GM23338 (cell line): ENCODE results near the gene HOXC4. TPM values are rescaled to one million over a fixed set of nuclear protein-coding genes. Genes with fewer than 3 reads are reported as not detected.

ENCODE experiments used
- ATAC-seq: fragments of 200-7000 bp; cut with Tn5 transposase; 3 replicates; pipeline ENCODE4 v1.9.1; 2020
- DNase-seq: peaks from one replicate; pipeline ENCODE4 v3.0.0-alpha.2; 2015; ENCODE audit warnings: low spot score
- H2AFZ ChIP-seq: fragments of 200-600 bp; sonication (generic); 2 replicates; pipeline ENCODE4 v1.8.0; 2016; ENCODE audit warnings: antibody characterized with exemption, mild to moderate bottlenecking, moderate library complexity
- H3F3A ChIP-seq: fragments of 200-600 bp; sonication (generic); replicated peaks from 2 replicates; pipeline ENCODE4 v1.8.0; 2017; ENCODE audit warnings: antibody characterized with exemption, mixed run types, low read depth
- H3K27ac ChIP-seq: fragments of 200-600 bp; sonication (generic); 2 replicates; pipeline ENCODE4 v1.6.1; 2016; ENCODE audit warnings: low read depth
- H3K27me3 ChIP-seq: fragments of 200-600 bp; sonication (generic); 2 replicates; pipeline ENCODE4 v1.8.0; 2016; ENCODE audit warnings: mild to moderate bottlenecking, mixed run types, moderate library complexity; ENCODE audit not compliant: insufficient read depth
- H3K36me3 ChIP-seq: fragments of 200-600 bp; sonication (generic); 2 replicates; pipeline ENCODE4 v1.8.0; 2016; ENCODE audit warnings: mild to moderate bottlenecking; ENCODE audit not compliant: insufficient read depth
- H3K4me1 ChIP-seq: fragments of 200-600 bp; sonication (generic); 2 replicates; pipeline ENCODE4 v1.8.0; 2016; ENCODE audit warnings: mild to moderate bottlenecking, moderate library complexity; ENCODE audit not compliant: insufficient read depth
- H3K4me2 ChIP-seq: fragments of 200-600 bp; sonication (generic); 2 replicates; pipeline ENCODE4 v1.7.1; 2017; ENCODE audit warnings: mixed run types
- H3K4me3 ChIP-seq: fragments of 200-600 bp; sonication (generic); 2 replicates; pipeline ENCODE4 v1.6.1; 2016; ENCODE audit warnings: mixed run types
- H3K79me2 ChIP-seq: fragments of 200-600 bp; sonication (generic); replicated peaks from 2 replicates; pipeline ENCODE4 v1.8.0; 2017; ENCODE audit warnings: mild to moderate bottlenecking; ENCODE audit not compliant: insufficient read depth
- H3K9me2 ChIP-seq: fragments of 200-600 bp; sonication (generic); 2 replicates; pipeline ENCODE4 v1.8.0; 2017; ENCODE audit not compliant: insufficient read depth
- H4K20me1 ChIP-seq: fragments of 200-600 bp; sonication (generic); replicated peaks from 2 replicates; pipeline ENCODE4 v1.8.0; 2017; ENCODE audit warnings: mild to moderate bottlenecking; ENCODE audit not compliant: insufficient read depth
- H3K27ac Mint-ChIP-seq: 2 replicates; pipeline ENCODE4 v1.8.0; 2020; ENCODE audit warnings: inconsistent platforms, mild to moderate bottlenecking, moderate library complexity, mixed read lengths
- H3K27me3 Mint-ChIP-seq: 3 replicates; pipeline ENCODE4 v1.8.0; 2022; ENCODE audit warnings: low read depth, mild to moderate bottlenecking, moderate library complexity, mixed read lengths, inconsistent platforms; ENCODE audit not compliant: insufficient read depth, poor library complexity
- H3K36me3 Mint-ChIP-seq: 3 replicates; pipeline ENCODE4 v1.8.0; 2021; ENCODE audit warnings: low read depth, mild to moderate bottlenecking, inconsistent platforms, moderate library complexity, mixed read lengths
- H3K4me1 Mint-ChIP-seq: 3 replicates; pipeline ENCODE4 v1.8.0; 2020; ENCODE audit warnings: mild to moderate bottlenecking, inconsistent platforms, mixed read lengths
- H3K4me3 Mint-ChIP-seq: 3 replicates; pipeline ENCODE4 v1.8.0; 2021; ENCODE audit warnings: moderate library complexity, mild to moderate bottlenecking, inconsistent platforms, mixed read lengths
- H3K9me3 Mint-ChIP-seq: 3 replicates; pipeline ENCODE4 v1.8.0; 2020; ENCODE audit warnings: moderate library complexity, mild to moderate bottlenecking, inconsistent platforms, mixed read lengths
- ETS1 ChIP-seq: IDR thresholded peaks from 2 replicates; pipeline ENCODE4 v1.6.1; 2016; ENCODE audit warnings: antibody characterized with exemption
- EZH2 ChIP-seq: fragments of 200-600 bp; sonication (generic); IDR thresholded peaks from one replicate; pipeline ENCODE4 v1.8.0; 2017; ENCODE audit warnings: antibody characterized with exemption, mild to moderate bottlenecking, low read depth; ENCODE audit not compliant: unreplicated experiment
- JUNB ChIP-seq: IDR thresholded peaks from one replicate; pipeline ENCODE4 v1.6.1; 2016; ENCODE audit warnings: antibody characterized with exemption; ENCODE audit not compliant: unreplicated experiment
- REST ChIP-seq: IDR thresholded peaks from one replicate; pipeline ENCODE4 v1.6.1; 2018; ENCODE audit warnings: antibody characterized with exemption; ENCODE audit not compliant: unreplicated experiment
- STAT1 ChIP-seq: IDR thresholded peaks from one replicate; pipeline ENCODE4 v1.6.1; 2016; ENCODE audit warnings: antibody characterized with exemption; ENCODE audit not compliant: unreplicated experiment
- ZNF114 ChIP-seq: fragments of 250-450 bp; sonication (Bioruptor Pico); IDR thresholded peaks from 2 replicates; pipeline ENCODE4 v1.5.0; 2020; ENCODE audit warnings: mild to moderate bottlenecking, moderate library complexity
- ZNF331 ChIP-seq: fragments of 250-450 bp; sonication (Bioruptor Pico); IDR thresholded peaks from 2 replicates; pipeline ENCODE4 v1.5.0; 2020; ENCODE audit warnings: low read depth, mild to moderate bottlenecking, moderate library complexity
- ZNF462 ChIP-seq: fragments of 250-450 bp; sonication (Bioruptor Pico); IDR thresholded peaks from 2 replicates; pipeline ENCODE4 v1.5.0; 2020; ENCODE audit warnings: mild to moderate bottlenecking, moderate library complexity
- polyA plus RNA-seq: library from polyadenylated mRNA; unstranded; fragments of >200 nt; fragmentation: Nextera tagmentation; extraction: Ambion mirVana; gene quantifications from 2 replicates; pipeline ENCODE4 v1.2.1, GENCODE V29; 2016
- total RNA-seq: library from RNA; depleted of rRNA; stranded (reverse); fragments of >200 nt; shearing (Covaris generic); gene quantifications from 2 replicates; pipeline ENCODE4 v1.2.3, GENCODE V29; 2014

HOXC4 gene
- total and polyA plus RNA-seq, 2 experiments from 2014 or later: not detected

GRCh38 chr12:54016478-54016964 lies 37.1 kb upstream of the HOXC4 start:
- Histone ChIP-seq H3K27ac (no peak overlapping the region), H3K4me3 (peak overlapping the region; percentile 63; the same call in 1 of the 2 replicates), H3F3A (peaks cover 38% of the 10 kb centered on the region), H3K9me2 (no peaks in the 10 kb centered on the region), H2AFZ (no peak overlapping the region), H4K20me1 (peaks cover 28% of the 10 kb centered on the region), H3K36me3 (no peaks in the 10 kb centered on the region), H3K27me3 (peaks cover 100% of the 10 kb centered on the region), H3K4me2 (peak overlapping the region; percentile 89), H3K79me2 (no peaks in the 10 kb centered on the region), H3K4me1 (peaks cover 53% of the 10 kb centered on the region)
- no peak for TF ChIP-seq ZNF462
- no peak for TF ChIP-seq REST
- TF ChIP-seq EZH2: peak; percentile 23
- no peak for TF ChIP-seq ETS1
- TF ChIP-seq STAT1: no peak
- TF ChIP-seq ZNF114 (CRISPR knock-in tag): no peak
- TF ChIP-seq ZNF331 (CRISPR knock-in tag): no peak
- no peak for TF ChIP-seq JUNB
- ATAC-seq (no peak), DNase-seq (no peak)
- no peak overlapping the region for H3K4me3 Mint-ChIP-seq
- H3K27me3 Mint-ChIP-seq: peaks cover 98% of the 10 kb centered on the region
- H3K9me3 Mint-ChIP-seq: no peaks in the 10 kb centered on the region; the same call in 2 of the 3 replicates
- H3K4me1 Mint-ChIP-seq: peaks cover 30% of the 10 kb centered on the region
- H3K27ac Mint-ChIP-seq: no peak overlapping the region
- H3K36me3 Mint-ChIP-seq: no peaks in the 10 kb centered on the region
